T47D (cell line): ENCODE data around the gene GRWD1.

Experiments
- DNase-seq, 2 experiments: peaks; one replicate each; pipeline versions ENCODE4 v3.0.0 to v3.0.0-alpha.2; 2011 to 2012; ENCODE audit warnings: low read depth in 1 of 2, low spot score in 1 of 2
- JUND ChIP-seq: IDR thresholded peaks from 2 replicates; pipeline ENCODE4 v1.6.1; 2012; ENCODE audit warnings: low read depth
- in situ Hi-C: cut with HindIII; loops from 2 replicates; pipeline ENCODE4 v1.10.0; 2016; ENCODE audit warnings: low sequenced_read_pairs, low pct_unique_long_range_greater_than_20kb

GRWD1 gene

GRCh38 chr19:48445606-48446481 is at the start of gene GRWD1:
GRWD1 (plus strand) TSS chr19:48445983; CDS start chr19:48446006, 23 bp downstream.
- TF ChIP-seq JUND = no peak
- peak; percentile 96 to 98 for DNase-seq
- in situ Hi-C loops = no loop called here

GRCh38 chr19:48396016-48396823 is 49.6 kb upstream of the GRWD1 start:
- no peak for DNase-seq
- TF ChIP-seq JUND = no peak
- in situ Hi-C loops = no loop called here

DNA sequence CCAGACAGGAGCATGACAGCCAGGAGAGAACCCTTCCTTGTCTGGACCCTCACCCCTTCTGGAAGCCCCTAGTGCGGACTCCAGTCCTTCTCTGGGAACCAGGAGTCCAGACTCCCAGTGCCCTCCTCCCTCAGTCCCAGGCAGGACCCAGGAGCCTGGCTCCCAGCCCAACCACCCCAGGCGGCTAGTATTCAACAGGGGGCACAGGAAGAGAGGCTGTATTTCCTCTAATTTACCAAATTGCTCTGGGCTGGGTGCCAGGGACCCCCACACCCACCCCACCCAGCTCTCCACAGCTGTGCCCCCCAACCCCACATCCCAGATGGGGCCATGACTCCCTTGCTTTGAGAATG is 49.0 kb upstream of the GRWD1 start:
- TF ChIP-seq JUND = no peak
- in situ Hi-C loops = no loop called here
- no peak for DNase-seq

DNA sequence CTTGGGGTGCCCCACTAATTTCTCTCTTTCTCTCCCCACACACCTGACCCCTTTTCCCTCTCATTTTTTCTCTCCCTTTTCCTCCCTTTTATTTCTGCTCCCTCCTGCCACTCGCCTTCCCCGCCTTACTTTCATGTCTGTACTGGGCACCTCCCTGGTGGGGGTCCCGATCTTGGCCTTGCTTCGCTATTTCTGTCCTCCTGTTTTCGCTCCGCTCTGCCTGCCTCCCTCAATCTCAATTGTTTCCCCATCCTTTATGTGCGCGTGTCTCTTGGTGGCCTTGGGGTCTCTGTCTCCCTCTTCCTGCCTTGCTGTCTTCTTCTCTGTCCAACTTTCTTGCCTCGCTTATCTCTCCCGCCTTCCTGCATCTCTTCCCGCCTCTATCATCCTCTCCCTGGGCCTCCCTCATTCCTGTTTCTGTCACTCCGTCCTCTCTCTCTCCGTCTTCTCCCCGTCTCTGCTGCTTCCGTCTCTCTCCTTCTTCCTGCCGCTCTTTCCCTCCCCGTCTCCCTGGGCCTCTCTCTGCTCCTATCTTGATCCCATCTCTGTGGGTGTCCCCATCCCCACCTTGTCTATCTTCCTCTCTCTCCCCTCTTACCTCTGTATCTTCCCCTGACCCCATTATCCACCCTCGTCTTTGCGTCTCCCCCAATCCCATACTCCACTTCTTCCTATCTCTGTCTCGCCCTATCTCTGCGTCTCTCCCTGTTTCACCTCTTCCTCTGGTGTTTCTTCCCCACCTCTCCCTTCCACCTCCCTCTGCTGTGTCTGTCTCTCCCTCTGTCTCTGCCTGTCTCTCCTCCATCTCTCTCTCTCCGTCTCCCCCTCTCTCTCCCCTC is 48.3 kb upstream of the GRWD1 start:
- in situ Hi-C loops = no loop called here
- no peak for TF ChIP-seq JUND
- DNase-seq = no peak

GRCh38 chr19:48398102-48398374 is 47.7 kb upstream of the GRWD1 start:
- in situ Hi-C loops = no loop called here
- no peak for DNase-seq
- no peak for TF ChIP-seq JUND

- TF ChIP-seq JUND = no peak
- no peak for DNase-seq
- in situ Hi-C loops = no loop called here
Observed at GRCh38 chr19:48398375-48399235, 47.2 kb upstream of the GRWD1 start.

- DNase-seq = peak; percentile 87 to 93
- in situ Hi-C loops = no loop called here
- no peak for TF ChIP-seq JUND
Observed at GRCh38 chr19:48400018-48400742, 45.6 kb upstream of the GRWD1 start.

DNA sequence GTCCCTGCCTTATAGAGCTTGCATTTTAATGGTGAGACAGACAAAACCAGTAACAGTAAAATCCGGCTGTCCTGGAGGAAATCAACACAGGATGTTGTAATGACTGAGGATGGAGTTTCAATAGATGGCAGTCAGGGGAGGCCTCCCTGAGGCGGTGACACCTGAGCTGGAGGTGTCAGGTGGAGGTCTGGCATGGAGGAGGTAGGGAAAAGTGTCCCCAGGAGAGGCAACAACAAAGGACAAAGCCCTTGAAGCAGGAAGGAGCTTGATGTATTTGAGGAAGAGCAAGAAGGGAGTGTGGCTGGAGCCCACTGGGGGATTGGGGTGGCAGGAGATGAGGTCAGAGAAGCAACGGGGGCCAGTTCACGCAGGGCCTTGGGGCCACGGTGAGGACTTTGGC is 44.5 kb upstream of the GRWD1 start:
- in situ Hi-C loops = no loop called here
- DNase-seq = no peak
- TF ChIP-seq JUND = no peak

- in situ Hi-C loops = no loop called here
- no peak for TF ChIP-seq JUND
- DNase-seq = peak; percentile 67 to 74
Observed at GRCh38 chr19:48403606-48404005, 42.2 kb upstream of the GRWD1 start.

DNA sequence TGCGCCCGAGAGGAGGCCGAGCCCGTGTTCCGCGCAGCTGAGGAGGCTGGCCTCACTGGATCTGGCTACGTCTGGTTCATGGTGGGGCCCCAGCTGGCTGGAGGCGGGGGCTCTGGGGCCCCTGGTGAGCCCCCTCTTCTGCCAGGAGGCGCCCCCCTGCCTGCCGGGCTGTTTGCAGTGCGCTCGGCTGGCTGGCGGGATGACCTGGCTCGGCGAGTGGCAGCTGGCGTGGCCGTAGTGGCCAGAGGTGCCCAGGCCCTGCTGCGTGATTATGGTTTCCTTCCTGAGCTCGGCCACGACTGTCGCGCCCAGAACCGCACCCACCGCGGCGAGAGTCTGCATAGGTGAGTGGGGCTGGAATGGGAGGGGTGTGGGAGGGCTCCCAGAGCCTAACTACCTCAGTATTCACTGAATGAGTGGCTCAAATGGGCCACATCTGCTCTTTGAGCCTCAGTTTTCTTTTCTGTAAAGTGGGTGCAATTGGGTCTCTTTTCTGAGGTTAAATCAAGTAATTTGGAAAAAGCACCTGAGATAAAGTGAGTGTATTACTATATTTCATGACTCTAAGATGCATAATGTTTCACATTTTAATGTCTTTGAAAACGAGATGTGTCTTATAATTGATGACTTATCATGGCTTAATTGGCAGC is 40.6 kb upstream of the GRWD1 start:
- no peak for DNase-seq
- in situ Hi-C loops = no loop called here
- TF ChIP-seq JUND = no peak

- in situ Hi-C loops = no loop called here
- DNase-seq = no peak
- no peak for TF ChIP-seq JUND
Observed at GRCh38 chr19:48405850-48406249, 39.9 kb upstream of the GRWD1 start.
